Sigmoid colon (tissue), 7 donors: ENCODE measurements around the gene CEP112. TPM values are rescaled to one million over a fixed set of nuclear protein-coding genes. Genes with fewer than 3 reads are reported as not detected.

ENCODE experiments used
- DNase-seq: peaks from one replicate; pipeline ENCODE4 v3.0.0-alpha.2; 2019
- H3K27ac ChIP-seq, 4 donors: fragments of 200-600 bp; sonication (generic); one replicate each; pipeline ENCODE4 v1.5.1; 2016 to 2019; ENCODE audit warnings: mild to moderate bottlenecking in 1 of 4
- H3K27me3 ChIP-seq, 3 donors: fragments of 200-600 bp; sonication (generic); one replicate each; pipeline ENCODE4 v1.5.1; 2019; ENCODE audit warnings: mild to moderate bottlenecking in 1 of 3
- H3K36me3 ChIP-seq, 4 donors: fragments of 200-600 bp; sonication (generic); one replicate each; pipeline ENCODE4 v1.5.1; 2016 to 2019
- H3K4me1 ChIP-seq, 4 donors: fragments of 200-600 bp; sonication (generic); one replicate each; pipeline ENCODE4 v1.5.1; 2017 to 2019
- H3K4me3 ChIP-seq, 4 donors: fragments of 200-600 bp; sonication (generic); one replicate each; pipeline ENCODE4 v1.5.1; 2017 to 2019; ENCODE audit warnings: mild to moderate bottlenecking in 2 of 4, moderate library complexity in 1 of 4
- H3K9me3 ChIP-seq, 4 donors: fragments of 200-600 bp in 3 of 4; sonication (generic) in 3 of 4; one replicate each; pipeline versions ENCODE4 v1.5.1 to v1.6.1; 2013 to 2019
- EP300 ChIP-seq, 4 donors: sonication (generic); formaldehyde crosslinking; IDR thresholded peaks; one replicate each; pipeline ENCODE4 v1.6.1; 2017; ENCODE audit warnings: antibody characterized with exemption in 4 of 4
- POLR2A ChIP-seq, 2 donors: fragments of 450-650 bp; IDR thresholded peaks; one replicate each; pipeline ENCODE4 v1.6.1; 2016; ENCODE audit warnings: antibody characterized with exemption in 2 of 2, mild to moderate bottlenecking in 2 of 2, moderate library complexity in 2 of 2
- POLR2AphosphoS5 ChIP-seq, 4 donors: sonication (generic); formaldehyde crosslinking; IDR thresholded peaks; one replicate each; pipeline ENCODE4 v1.6.1; 2017; ENCODE audit warnings: antibody characterized with exemption in 4 of 4
- WGBS, 2 donors: extraction: QIAGEN DNeasy Blood & Tissue Kit; methylation state at CpG; one replicate each; pipeline ENCODE4 v1.1.7; 2013; 5-methylcytosine and 5-hydroxymethylcytosine counted together
- intact Hi-C: fragments of 100-400 bp; cut with DNase I; formaldehyde crosslinking; loops from one replicate; pipeline ENCODE4 v1.15.1; 2023
- polyA plus RNA-seq, 3 donors: library from polyadenylated mRNA; stranded (reverse); fragments of 200-250 nt; gene quantifications; one replicate each; pipeline ENCODE4 v1.2.3, GENCODE V29; 2013
- total RNA-seq, 4 donors: library from RNA; depleted of rRNA; stranded (reverse); fragments of >200 nt; gene quantifications; one replicate each; pipeline ENCODE4 v1.1.0, GENCODE V29; 2016
- TF ChIP-seq, protein P1 (sequence below), 4 experiments: fragments of 450-650 bp in 3 of 4; fragments of 200-600 bp in 1 of 4; IDR thresholded peaks; one replicate each; pipeline ENCODE4 v1.5.1; 2016 to 2019; ENCODE audit warnings: antibody characterized with exemption in 4 of 4, mild to moderate bottlenecking in 3 of 4, moderate library complexity in 2 of 4
- donor health status: healthy with polysubstance abuse.
- donor health status: Bipolar disorder and iron deficiency.
- donor health status: healthy.

Gene CEP112
- total and polyA plus RNA-seq, 7 donors: 0.92 to 29.1 (median 15.1) TPM

DNA sequence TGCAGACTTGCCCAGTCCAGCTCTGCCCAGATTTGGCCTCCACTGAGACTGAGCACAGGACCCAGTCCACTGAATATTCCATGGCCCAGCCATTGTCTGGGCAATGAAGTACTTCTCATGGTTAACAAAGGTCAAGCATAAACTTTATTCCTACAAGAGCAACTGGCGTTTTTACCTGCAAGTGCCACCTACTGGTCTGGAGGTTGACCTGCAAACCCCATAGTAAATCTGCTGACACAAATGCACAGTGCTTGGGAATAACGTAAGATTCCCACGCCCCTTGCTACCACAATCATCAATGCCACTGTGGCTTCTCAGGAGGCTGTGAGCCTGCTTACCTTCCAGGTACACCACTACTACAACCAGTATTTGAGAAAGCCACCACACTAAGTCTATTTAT is 170.2 kb downstream of the CEP112 start:
- peaks cover 0 to 7% (median 2%) of the 10 kb centered on the region in 4 donors for H3K9me3 ChIP-seq
- WGBS, 2 donors: 63 to 64% methylated on average over 3 of the region's 3 CpGs
- intact Hi-C loops: no loop called here

DNA sequence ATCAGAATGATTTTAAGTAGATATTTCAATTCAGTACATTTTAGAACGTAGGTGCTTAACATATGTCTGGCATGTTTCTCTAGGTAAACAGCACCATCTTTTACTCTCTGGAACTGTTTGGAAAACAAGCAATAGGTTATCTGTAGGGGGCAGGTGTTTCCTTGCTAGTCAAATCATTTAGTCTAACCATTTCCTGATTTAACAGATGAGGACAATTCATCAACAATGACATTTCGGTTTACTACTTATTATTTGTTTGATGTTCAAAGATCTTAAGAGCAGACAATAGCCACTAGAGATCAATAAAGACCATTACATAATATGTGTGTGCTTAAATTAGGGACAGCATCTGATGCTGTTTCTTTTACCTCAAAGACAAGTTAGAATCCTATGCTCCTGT is 173.1 kb downstream of the CEP112 start:
- H3K4me1 ChIP-seq: no peaks in the 10 kb centered on the region
- H3K27me3 ChIP-seq: no peaks in the 10 kb centered on the region
- H3K9me3 ChIP-seq: peaks cover 0 to 5% (median 2%) of the 10 kb centered on the region in 4 donors
- intact Hi-C loops: no loop called here
- TF ChIP-seq, protein P1, sequence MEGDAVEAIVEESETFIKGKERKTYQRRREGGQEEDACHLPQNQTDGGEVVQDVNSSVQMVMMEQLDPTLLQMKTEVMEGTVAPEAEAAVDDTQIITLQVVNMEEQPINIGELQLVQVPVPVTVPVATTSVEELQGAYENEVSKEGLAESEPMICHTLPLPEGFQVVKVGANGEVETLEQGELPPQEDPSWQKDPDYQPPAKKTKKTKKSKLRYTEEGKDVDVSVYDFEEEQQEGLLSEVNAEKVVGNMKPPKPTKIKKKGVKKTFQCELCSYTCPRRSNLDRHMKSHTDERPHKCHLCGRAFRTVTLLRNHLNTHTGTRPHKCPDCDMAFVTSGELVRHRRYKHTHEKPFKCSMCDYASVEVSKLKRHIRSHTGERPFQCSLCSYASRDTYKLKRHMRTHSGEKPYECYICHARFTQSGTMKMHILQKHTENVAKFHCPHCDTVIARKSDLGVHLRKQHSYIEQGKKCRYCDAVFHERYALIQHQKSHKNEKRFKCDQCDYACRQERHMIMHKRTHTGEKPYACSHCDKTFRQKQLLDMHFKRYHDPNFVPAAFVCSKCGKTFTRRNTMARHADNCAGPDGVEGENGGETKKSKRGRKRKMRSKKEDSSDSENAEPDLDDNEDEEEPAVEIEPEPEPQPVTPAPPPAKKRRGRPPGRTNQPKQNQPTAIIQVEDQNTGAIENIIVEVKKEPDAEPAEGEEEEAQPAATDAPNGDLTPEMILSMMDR (IDR thresholded peaks at IDR 0.05): no peak
- no peak for TF ChIP-seq EP300 (IDR thresholded peaks at IDR 0.05)
- H3K27ac ChIP-seq: no peak overlapping the region
- no peak for DNase-seq
- H3K4me3 ChIP-seq: no peak overlapping the region
- peaks cover 0 to 2% (median 0%) of the 10 kb centered on the region in 4 donors for H3K36me3 ChIP-seq
- 8 to 38% methylated on average over 2 of the region's 2 CpGs for WGBS, 2 donors

More for the DNA sequence above, 170.2 kb downstream of the CEP112 start:
- Histone ChIP-seq H3K27me3 (no peaks in the 10 kb centered on the region), H3K4me1 (no peaks in the 10 kb centered on the region), H3K27ac (no peak overlapping the region), H3K36me3 (peaks cover 0 to 13% (median 3%) of the 10 kb centered on the region in 4 donors), H3K4me3 (no peak overlapping the region)
- DNase-seq: no peak
- TF ChIP-seq POLR2AphosphoS5 (IDR thresholded peaks at IDR 0.05) (no peak), EP300 (IDR thresholded peaks at IDR 0.05) (no peak), POLR2A (IDR thresholded peaks at IDR 0.05) (no peak)
- TF ChIP-seq, protein P1 (IDR thresholded peaks at IDR 0.05): no peak

DNA sequence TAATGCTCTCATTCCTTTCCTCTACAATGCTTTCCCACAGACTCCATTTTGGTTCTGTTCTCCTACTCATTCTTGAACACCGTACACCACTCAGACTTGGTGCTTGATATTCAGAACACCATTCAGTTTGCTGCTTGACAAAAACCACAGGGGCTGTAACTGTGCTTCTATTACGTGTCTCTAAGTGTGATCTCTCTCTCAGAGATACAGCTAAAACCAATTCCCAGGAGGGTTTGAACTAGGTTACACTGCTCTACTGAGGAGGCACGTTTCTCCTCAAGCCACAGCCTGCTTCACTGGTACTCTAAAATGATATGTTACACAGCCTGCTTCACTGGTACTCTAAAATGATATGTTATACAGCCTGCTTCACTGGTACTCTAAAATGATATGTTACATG is 175.7 kb downstream of the CEP112 start:
- no peaks in the 10 kb centered on the region for H3K36me3 ChIP-seq
- 57 to 66% methylated on average over 3 of the region's 3 CpGs for WGBS, 2 donors
- no peaks in the 10 kb centered on the region for H3K27me3 ChIP-seq
- intact Hi-C loops: no loop called here
- no peaks in the 10 kb centered on the region for H3K9me3 ChIP-seq
- TF ChIP-seq, protein P1 (IDR thresholded peaks at IDR 0.05): no peak
- no peak for TF ChIP-seq POLR2A (IDR thresholded peaks at IDR 0.05)
- TF ChIP-seq POLR2AphosphoS5 (IDR thresholded peaks at IDR 0.05): no peak
- TF ChIP-seq EP300 (IDR thresholded peaks at IDR 0.05): no peak
- DNase-seq: no peak
- H3K4me3 ChIP-seq: no peak overlapping the region
- no peaks in the 10 kb centered on the region for H3K4me1 ChIP-seq
- H3K27ac ChIP-seq: no peak overlapping the region

DNA sequence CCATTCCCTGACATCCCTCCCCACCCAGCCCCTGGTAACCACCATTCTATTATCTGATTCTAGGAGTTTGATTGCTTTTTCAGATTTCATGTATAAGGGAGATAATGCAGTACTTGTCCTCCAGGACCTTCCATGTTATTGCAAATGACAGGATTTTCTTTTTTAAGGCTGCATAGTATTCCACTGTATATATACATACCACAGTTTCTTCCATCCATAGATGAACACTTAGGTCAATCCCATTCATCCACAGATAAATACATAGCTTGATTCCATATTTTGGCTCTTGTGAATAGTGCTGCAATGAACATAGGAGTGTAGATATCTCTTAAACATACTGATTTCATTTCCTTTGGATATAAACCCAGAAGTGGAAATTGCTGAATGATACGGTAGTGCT is 183.3 kb downstream of the CEP112 start:
- Histone ChIP-seq H3K27me3 (no peaks in the 10 kb centered on the region), H3K36me3 (no peaks in the 10 kb centered on the region), H3K4me1 (no peaks in the 10 kb centered on the region), H3K27ac (no peak overlapping the region), H3K9me3 (no peaks in the 10 kb centered on the region), H3K4me3 (no peak overlapping the region)
- no peak for DNase-seq
- TF ChIP-seq EP300 (IDR thresholded peaks at IDR 0.05): no peak
- no peak for TF ChIP-seq POLR2AphosphoS5 (IDR thresholded peaks at IDR 0.05)
- TF ChIP-seq POLR2A (IDR thresholded peaks at IDR 0.05): no peak
- TF ChIP-seq, protein P1 (IDR thresholded peaks at IDR 0.05): no peak
- WGBS, 2 donors: 49 to 98% methylated on average over 1 of the region's 1 CpG
- intact Hi-C loops: no loop called here

DNA sequence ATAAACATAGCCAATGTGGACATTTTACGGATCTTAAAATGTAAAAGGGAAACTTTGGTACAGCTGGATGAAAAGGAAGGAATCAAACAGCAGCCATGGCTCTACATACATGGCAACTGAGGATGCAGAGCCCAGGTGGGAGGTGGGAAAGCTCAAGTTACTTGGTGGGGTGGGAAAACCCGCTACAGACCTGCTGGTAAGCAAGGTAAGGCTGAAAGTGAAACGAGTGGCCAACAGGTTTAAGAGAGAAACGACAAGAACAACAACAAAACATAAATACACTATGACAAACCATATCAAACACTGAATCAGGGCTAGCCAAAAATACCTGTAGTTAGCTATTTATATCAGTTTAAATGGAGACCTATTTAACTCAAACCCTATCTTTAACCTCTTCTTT is 185.3 kb downstream of the CEP112 start:
- no peaks in the 10 kb centered on the region for H3K27me3 ChIP-seq
- TF ChIP-seq POLR2AphosphoS5 (IDR thresholded peaks at IDR 0.05) (no peak), EP300 (IDR thresholded peaks at IDR 0.05) (no peak), POLR2A (IDR thresholded peaks at IDR 0.05) (no peak)
- TF ChIP-seq, protein P1 (IDR thresholded peaks at IDR 0.05): no peak
- no peak overlapping the region for H3K4me3 ChIP-seq
- no peak overlapping the region for H3K27ac ChIP-seq
- no peaks in the 10 kb centered on the region for H3K9me3 ChIP-seq
- 78 to 84% methylated on average over 4 of the region's 4 CpGs for WGBS, 2 donors
- intact Hi-C loops: no loop called here
- H3K4me1 ChIP-seq: peaks cover 0 to 16% (median 9%) of the 10 kb centered on the region in 4 donors
- no peak for DNase-seq
- H3K36me3 ChIP-seq: no peaks in the 10 kb centered on the region
